KBM-7 (cell line): ENCODE measurements around the gene KSR1.
"Not testable (repeated sequence)": the region's sequence is repeated elsewhere in the genome, so short reads cannot be mapped to it uniquely, and the experiment has no call there.

Experiments used
- DNase-seq: peaks from one replicate; pipeline ENCODE4 v3.0.0-alpha.2; 2015
- in situ Hi-C: fragments of 300-500 bp; cut with MboI; formaldehyde crosslinking; loops from 2 replicates; pipeline ENCODE4 v1.14.3; 2020; ENCODE audit warnings: low sequenced_read_pairs, low pct_unique_long_range_greater_than_20kb, mixed read lengths

The KSR1 gene

DNA sequence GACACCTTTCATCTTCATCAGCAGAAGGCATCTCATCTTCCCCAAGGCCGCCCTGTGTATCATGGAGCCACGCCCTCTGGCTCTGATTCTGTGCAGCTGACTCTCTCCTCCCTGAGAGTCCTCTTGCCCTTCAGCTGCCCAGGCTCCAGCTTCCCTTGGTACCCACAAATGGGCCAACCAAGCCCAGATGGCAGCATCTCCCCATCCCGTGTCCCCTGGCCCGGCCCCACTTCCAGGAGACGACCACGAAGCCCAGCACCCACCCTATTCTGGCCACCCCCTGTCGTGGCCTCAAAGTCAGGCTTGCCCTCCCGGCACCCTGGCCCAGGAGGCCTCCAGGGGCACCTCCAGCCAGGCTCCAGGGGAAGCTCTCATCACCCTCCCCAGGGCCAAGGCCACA lies 31.3 kb upstream of the KSR1 start:
- in situ Hi-C loops: no loop called here
- no peak for DNase-seq

DNA sequence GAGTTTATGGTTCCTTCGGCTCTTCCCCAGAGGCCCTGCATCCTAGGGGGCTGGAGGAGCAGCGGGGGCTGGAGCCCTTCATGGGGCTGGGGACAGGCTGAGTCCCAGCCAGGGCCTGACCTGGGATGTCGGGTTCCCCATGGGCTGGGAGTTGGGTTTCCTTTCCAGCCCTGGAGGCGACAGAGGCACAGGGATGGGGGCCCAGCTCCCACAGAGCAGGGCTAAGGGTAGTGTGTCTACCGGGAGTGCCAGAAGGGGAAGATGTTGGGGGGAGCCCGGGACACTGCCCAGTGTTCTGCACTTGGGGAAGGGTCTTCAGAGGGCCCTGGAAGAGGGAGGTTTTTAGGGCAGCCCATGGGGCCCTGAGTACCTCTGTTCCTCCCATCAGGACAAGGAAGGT lies 30.7 kb upstream of the KSR1 start:
- in situ Hi-C loops, DNase-seq: not testable (repeated sequence)

DNA sequence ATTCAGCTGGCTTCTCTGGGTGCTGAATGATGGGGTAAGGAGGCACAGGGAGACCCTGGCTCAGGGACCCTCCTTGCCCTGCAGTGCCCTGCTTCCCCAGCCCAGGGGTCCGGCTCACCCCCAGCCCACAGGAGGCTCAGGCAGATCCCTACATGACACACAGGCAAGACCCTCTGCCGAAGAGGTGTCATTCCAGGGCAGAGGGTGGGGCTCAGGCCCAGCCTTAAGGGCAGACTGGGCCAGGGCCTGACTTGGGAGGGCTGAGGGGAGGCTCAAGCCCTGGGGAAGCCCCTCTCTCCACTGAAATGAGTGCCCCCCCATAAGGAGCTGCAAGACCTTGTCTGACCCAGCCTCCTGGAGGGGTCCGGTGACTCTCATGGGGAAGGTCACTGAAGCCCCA lies 30.3 kb upstream of the KSR1 start:
- in situ Hi-C loops: no loop called here
- DNase-seq: no peak

DNA sequence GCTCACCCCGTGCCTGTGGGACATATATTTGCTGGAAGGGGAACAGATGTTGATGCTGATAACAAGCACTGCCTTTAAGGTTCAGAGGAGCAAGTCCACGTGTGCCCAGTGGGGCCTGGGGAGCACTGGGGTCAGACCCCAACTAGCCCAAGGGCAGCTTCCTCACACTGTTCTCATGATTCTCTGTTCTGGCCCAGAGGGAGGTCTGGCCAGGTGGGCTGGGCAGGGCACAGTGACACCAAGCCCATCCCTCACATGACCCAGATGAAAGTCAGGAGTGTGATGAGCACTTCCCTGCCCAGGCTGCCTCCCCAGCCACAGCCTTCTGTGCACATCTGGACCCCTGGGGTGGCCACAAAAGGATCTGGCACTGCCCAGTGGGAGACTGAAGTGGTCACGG lies 29.8 kb upstream of the KSR1 start:
- DNase-seq, in situ Hi-C loops: not testable (repeated sequence)

DNA sequence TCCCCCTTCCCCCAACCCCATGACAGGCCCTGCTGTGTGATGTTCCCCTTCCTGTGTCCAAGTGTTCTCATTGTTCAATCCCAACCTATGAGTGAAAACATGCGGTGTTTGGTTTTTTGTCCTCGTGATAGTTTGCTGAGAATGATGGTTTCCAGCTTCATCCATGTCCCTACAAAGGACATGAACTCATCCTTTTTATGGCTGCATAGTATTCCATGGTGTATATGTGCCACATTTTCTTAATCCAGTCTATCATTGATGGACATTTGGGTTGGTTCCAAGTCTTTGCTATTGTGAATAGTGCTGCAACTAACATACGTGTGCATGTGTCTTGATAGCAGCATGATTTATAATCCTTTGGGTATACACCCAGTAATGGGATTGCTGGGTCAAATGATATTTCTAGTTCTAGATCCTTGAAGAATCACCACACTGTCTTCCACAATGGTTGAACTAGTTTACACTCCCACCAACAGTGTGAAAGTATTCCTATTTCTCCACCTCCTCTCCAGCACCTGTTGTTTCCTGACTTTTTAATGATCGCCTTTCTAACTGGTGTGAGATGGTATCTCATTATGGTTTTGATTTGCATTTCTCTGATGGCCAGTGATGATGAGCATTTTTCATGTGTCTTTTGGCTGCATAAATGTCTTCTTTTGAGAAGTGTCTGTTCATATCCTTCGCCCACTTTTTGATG lies 28.9 kb upstream of the KSR1 start:
- in situ Hi-C loops, DNase-seq: not testable (repeated sequence)

DNA sequence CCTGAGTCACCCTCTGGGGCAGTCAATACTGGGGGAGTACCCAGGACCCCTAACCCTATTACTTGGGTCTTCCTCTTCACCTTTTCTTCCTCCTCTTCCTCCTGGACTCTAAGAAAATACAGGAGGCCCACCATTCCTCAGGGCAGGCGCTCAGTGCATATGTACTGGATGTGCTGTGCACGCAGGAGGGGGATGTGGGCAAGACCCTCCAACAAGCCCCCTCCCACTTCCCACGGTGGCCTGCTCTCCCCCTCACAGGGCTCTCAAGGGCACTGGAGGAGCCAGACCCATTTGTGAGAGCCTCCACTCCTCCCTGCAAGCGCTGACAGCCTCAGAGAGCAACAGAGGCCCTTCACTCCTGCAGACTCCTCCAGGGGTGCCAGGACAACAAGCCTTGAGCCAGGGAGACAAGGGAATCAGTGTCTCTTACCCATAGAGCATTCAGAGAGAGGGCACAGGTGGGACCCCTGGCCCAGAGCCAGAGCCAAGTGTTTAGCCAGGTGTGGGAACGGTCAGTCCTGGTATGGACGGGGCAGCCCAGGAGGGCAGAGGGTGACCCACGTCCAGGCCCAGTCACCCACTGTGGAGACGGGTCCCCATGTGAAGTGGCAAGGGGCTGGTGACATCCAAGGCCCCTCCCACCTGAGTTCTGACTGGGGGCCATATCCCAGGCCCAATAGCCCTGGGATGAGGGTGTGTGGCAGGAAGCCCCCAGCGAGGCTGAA lies 27.3 kb upstream of the KSR1 start:
- no peak for DNase-seq
- in situ Hi-C loops: no loop called here

DNA sequence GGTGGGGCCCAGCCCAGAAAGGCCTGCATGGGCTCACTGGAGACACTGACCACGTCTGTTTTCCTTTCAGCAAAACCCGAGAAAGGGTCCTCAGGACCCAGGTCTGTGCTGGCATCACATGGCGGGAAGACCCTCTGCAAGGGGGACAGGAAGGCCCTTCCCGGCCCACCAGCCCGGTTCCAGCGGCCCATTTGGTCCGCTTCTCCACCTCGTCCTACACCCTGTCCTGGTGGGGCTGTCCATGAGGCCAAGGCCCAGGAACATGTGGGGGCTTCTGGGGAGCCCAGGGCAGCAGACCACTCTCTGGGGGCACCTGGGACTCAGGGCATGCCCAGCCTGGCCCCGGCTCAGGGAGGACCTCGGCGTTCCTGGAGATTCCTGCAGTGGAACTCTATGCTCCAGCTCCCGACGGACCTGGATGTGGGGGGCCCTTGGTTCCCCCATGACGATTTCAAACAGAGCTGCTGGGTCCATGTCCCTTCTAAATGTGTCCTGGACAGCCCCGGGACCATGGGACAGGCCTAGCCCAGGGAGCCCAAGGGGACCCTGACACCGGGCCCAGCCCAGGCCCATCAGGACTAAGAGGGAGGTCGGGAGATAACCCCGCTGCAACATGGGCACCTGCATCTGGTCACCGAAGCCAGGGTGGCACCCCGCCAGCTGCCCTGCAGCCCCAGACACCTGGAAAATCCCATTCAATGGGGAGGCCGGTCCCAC lies 26.4 kb upstream of the KSR1 start:
- in situ Hi-C loops: no loop called here
- DNase-seq: no peak

DNA sequence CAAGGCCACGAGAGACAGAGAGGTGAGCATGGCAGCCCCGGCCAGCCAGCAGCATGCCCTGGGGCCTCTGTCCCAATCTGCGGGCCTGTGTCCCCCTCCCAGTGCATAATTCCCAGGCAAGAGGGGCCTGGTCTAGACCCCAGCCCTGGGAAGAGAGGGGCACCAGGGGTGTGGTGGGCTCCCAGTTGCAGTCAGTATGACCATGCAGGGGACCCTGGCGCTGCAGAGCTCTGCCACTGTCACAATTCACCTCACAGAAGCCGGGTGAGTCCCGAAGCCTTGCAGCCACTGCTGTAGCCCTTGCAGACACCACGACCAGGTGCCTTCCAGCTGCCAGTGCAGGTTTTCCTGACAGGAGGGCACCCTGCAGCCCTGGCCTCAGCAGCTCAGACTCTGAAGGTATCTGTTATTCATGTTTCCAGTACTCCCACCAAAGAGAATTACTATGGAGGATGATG lies 25.8 kb upstream of the KSR1 start:
- in situ Hi-C loops: no loop called here
- DNase-seq: no peak

DNA sequence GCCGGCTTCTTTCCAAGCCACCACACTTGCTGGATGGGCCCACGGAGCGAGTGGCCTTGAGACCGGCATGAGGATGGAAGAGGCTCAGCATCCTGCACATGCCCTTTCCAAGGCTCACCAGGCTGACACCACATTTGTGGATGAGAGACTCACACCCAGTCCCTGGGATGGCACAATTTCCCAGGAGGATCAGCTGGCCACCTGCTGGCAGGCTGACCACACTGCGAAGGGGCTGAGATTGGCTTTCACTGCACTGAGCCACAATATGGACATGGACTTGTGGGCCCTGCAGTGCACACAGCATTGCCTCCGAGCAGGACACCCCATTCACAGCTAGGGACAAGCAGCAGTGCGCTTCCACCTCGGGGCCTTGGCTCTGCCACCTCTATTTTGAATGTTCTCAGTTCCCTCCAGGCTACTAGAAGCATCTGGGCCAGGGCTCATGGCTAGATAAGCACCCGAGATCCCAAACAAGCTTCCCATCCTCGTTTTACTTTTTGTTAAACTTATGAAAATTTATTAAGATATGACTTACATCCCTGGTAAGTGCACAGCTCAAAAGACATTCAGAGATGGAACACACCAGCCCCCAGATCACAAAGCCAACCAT lies 25.3 kb upstream of the KSR1 start:
- in situ Hi-C loops: no loop called here
- DNase-seq: peak; percentile 33

DNA sequence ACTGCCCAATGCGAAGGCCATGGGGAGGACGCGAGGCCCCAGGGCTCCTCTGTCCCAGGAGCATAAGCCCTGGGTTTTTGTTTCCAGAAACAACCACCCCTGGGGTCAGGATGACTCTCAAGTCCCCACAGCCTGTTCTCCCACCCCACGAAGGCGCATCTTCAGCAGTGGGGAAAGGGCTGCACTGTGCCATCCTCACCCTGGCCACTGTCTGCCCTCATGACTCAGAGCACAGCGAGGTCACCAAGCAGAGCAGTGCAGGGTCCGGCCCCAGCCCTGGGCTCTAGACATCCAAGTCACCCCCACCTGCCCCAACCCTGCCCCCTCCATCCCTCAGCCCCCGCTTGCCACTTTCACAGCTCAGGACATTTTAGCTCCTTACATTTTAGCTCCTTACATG lies 22.7 kb upstream of the KSR1 start:
- DNase-seq: no peak

DNA sequence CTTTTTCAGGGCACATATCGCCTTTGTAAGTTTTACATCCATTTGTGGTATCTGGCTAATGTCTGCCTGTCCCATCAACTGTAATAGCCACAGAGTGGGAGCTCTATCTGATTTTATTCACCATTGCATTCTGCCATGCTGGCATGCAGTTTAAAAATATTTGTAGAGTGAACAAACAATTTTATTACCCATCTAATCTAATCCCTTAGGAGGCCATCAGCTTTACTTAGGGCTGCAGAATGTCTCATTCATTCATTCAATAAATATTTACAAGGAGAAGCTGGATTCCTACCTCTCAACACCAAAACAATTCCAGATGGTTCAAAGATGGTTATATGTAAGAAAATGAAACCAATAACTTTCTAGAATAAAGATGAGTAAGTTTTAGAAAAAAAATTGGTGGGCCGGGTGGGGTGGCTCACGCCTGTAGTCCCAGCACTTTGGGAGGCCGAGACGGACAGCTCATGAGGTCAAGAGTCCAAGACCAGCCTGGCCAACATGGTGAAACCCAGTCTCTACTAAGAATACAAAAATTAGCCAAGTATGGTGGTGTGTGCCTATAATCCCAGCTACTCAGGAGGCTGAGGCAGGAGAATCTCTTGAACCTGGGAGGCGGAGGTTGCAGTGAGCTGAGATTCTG lies 20.7 kb upstream of the KSR1 start:
- in situ Hi-C loops, DNase-seq: not testable (repeated sequence)

More for the DNA sequence above, 22.7 kb upstream of the KSR1 start:
- in situ Hi-C loops: no loop called here

DNA sequence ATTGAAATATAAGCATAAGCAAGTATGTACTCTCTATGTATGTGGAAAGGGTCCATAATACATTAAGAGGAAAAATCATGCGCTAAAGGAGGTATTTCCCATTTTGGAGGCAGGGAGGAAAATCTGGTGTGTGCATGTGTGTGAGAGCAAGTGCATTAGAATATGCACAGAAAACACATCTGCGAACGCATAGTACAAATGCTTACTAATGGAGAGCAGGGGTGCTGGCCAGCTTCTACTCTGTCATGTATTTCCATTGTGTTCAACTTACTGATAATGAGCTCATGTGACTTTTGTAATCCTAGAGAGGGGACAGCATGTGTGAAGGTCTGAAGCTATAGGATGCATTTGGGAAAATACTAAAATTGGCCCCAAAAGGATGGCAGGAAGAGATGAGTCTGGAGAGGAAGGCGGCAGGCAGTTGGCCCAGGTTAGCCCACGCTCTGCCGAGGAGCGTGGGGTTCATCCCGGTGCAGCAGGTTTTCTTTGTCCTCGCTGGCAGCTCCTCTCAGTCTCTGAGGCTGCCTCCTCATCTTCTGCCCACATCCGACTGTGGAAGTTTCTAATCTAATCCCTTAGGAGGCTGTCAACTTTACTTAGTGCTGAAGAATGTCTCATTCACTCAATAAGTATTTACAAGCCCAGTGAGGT lies 17.8 kb upstream of the KSR1 start:
- in situ Hi-C loops: no loop called here
- DNase-seq: no peak

DNA sequence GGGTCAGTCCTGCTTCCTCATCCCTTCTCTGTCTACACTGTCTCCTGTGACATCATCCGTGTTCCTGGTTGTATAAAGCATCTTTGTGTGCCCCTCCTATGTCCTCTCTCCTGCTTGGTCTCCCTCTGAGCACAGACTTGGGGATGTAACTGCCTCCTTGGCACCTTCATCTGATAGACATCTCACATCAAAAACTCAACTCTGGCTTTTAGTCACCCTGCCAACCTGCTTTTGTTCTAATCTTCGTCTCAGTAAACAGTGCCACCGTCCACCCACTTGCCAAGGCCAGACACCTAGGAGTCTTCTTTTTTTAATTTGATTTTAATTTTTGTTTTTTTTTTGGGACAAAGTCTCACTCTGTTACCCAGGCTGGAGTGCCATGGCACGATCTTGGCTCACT lies 16.9 kb upstream of the KSR1 start:
- in situ Hi-C loops: no loop called here
- DNase-seq: no peak

DNA sequence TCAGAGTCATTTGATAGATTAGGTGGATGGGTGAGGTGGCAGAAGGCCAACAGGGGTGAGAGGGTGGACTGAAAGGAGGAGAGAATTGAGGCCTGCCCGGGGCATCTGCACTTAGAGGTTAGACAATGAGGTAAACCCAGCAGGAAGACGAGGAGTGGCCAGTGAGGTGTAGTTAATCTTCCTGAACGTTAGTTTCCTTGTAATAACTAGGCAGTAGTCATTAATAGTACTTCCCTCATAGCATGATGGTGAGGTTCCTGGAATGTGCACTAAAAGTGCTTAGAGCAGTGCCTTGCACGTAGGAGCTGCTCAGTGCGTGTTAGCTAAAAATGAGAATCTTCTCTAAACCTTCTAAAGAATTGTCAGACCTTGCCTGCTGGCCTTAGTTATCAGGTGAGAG lies 13.5 kb upstream of the KSR1 start:
- in situ Hi-C loops: no loop called here
- DNase-seq: no peak

DNA sequence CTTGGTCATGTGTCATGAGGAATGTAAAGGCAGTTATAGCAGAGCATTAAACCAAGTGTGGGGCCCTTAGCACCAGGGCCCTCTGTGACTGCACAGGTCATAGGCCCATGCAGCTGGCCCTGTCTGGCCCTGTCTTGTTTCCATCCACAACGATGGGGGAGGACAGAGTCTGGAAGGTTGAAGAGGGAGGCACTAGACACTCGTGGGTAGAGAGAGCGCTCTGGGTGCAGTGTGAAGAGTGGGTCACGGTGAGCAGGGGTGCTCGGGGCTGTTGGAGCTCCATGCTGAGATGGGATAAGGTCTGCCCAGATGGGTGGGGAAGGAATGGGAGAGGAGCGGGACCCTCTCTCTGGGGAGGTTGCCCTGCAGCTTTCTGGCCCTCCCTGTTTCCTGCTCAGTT lies 12.8 kb upstream of the KSR1 start:
- DNase-seq: no peak
- in situ Hi-C loops: no loop called here

DNA sequence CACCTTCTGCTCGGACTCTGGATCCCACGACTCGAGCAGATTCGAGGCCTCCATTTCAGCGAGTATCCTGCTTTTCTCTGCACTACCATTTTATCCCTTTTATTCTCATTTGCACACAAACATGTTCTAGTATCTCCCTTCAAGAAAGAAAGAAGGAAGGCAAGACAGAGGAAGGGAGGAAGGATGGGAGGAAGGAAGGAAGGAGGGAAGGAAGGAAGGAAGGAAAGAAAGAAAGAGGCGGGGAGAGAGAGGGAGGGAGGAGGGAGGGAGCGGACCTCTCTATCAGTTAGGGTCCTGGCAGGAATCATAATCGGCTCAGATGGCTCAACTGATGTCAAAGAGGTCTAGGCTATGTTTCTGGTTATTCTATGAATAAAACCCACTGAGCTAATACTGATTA lies 10.3 kb upstream of the KSR1 start:
- in situ Hi-C loops: no loop called here
- DNase-seq: no peak

DNA sequence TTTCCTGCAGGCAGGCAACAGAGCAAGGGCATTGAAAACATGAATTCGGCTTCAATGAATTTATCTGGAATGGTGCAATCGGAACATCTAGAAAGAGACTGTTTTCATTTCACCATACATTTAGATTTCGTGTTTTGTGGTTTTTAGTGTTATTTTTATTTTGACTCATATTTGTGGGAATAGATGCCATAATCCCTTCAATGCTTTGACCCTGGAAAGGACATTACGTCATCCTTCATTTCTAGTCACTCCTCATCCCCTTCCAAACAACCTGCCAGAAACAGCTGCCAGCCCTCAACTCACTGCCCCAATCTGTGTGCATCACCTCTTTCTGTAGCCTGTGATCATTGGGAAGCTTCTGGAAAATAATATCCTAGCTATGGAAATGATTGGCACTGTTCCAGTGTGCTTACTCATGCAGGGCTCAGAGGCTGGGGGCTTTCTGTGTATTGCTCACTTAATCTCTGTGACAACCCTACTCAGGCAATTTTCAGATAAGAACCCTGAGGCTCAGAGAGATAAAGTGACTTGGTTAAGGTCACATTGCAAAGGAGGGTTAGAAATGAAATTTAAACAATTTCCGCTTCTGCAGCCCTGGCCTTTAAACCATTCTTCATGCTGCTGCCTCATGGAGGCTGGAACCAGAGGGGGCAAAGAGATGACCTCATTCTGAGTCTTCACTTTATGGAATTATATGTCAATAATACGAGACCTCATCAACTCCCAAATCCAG lies 9.5 kb upstream of the KSR1 start:
- DNase-seq: no peak
- in situ Hi-C loops: no loop called here

DNA sequence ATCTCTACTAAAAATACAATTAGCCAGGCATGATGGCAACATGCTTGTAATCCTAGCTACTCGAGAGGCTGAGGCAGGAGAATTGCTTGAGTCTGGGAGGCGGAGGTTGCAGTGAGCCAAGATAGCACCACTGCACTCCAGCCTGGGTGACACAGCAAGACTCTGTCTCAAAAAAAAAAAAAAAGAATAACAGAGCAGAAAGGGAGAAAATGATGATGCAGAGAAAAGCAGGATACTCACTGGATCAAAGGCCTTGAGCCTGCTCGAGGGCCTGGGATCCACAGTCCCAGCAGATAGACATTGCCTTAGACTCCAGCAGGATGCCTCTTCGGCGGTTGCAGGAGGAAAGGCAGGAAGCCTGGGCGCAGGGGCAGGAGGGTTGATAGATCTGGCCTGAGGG lies 7.7 kb upstream of the KSR1 start:
- DNase-seq, in situ Hi-C loops: not testable (repeated sequence)
